VCaP (cell line): ENCODE measurements around the gene FARP2.

ENCODE experiments used
- H3K27ac ChIP-seq: fragments of 450-650 bp; 2 replicates; pipeline ENCODE4 v1.5.1; 2017
- CTCF ChIP-seq: fragments of 450-650 bp; conservative IDR thresholded peaks from 2 replicates; pipeline ENCODE4 v1.5.1; 2017; ENCODE audit warnings: mild to moderate bottlenecking, moderate library complexity

Gene FARP2

GRCh38 chr2:241359481-241360045, 3.5 kb downstream of the FARP2 start:
- peak overlapping the region; percentile 33; the same call in 1 of the 2 replicates for H3K27ac ChIP-seq
- TF ChIP-seq CTCF, result no peak

DNA sequence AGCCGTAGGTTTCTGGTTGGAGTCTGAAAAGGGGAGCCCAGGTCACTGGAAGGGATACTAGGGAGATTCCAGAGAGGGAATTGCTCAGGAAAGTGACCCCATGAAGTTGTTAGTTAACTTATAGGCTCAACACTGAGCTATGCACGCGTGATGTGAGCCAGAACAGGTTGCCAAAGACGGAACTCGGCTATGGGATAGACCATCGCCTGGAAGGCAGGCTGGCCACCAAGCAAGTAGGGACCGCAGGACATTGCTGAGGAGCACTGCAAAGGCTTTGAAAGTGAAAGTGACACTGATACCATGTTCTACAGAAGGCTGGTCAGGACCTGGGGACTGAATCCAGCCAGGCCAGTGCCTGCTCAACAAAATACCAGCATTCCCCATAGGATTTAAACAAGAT, 7.3 kb downstream of the FARP2 start:
- no peak overlapping the region for H3K27ac ChIP-seq
- TF ChIP-seq CTCF, result no peak

GRCh38 chr2:241364781-241365180, 8.7 kb downstream of the FARP2 start:
- H3K27ac ChIP-seq, result no peak overlapping the region
- TF ChIP-seq CTCF, result no peak

DNA sequence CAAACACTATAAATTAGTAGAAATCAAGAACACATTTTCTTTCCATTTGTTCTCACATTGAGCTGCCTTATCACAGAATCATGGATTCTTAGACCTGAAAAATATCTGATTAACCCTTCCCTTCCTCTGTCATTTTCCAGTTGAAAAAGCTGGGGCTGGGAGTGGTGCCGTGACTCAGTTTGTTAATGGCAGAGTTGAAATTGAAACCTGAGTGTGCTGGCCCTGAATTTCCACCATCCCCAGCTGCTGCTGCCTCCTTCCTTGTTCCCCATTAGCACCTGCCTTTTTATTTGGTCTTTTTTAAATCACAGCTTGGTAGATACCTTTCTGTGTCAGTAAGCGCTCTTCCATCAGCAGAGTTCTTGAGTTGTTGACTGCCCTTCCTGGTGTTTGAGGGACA, 10.6 kb downstream of the FARP2 start:
- no peak for TF ChIP-seq CTCF
- H3K27ac ChIP-seq, result no peak overlapping the region

DNA sequence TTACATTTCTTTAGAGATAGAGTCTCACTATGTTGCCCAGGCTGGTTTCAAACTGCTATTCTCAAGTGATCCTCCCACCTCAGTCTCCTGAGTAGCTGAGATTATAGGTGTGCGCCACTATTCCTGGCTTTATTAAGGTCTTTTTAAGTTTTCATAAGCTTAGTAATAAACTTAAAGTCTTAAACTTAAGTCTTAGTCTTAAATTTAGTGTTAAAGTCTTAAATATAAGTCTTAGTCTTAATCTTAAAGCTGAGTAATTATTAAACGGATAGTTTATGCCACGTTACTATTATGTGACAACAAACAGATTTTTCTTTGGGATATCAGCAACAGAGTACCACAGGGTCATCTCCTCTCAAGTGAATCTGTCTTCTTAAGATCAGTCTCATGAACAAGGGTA, 12.6 kb downstream of the FARP2 start:
- no peak for TF ChIP-seq CTCF
- H3K27ac ChIP-seq, result no peak overlapping the region

GRCh38 chr2:241372361-241372992, 16.4 kb downstream of the FARP2 start:
- TF ChIP-seq CTCF, result no peak
- peak overlapping the region; percentile 84; the same call in 1 of the 2 replicates for H3K27ac ChIP-seq

DNA sequence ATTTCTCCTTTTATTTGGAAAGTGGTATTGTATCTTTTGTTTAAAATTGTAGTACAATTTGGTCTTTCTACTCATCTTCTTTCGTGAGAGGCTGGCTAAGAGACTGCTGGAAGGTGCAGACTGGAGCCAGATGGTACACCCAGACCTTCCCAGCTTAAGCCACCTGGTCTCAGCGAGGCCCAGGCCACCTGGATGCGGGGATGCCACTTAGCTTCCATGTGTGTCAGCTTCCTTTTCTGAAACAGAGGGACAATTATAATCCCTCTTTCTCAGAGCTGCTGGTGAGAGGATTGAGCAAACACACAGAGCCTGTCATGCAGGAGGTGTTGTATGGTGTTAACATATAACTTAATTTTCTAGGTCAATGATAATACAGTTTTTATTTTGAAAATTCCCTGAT, 17.4 kb downstream of the FARP2 start:
- no peak for TF ChIP-seq CTCF
- peak overlapping the region; percentile 84 for H3K27ac ChIP-seq

DNA sequence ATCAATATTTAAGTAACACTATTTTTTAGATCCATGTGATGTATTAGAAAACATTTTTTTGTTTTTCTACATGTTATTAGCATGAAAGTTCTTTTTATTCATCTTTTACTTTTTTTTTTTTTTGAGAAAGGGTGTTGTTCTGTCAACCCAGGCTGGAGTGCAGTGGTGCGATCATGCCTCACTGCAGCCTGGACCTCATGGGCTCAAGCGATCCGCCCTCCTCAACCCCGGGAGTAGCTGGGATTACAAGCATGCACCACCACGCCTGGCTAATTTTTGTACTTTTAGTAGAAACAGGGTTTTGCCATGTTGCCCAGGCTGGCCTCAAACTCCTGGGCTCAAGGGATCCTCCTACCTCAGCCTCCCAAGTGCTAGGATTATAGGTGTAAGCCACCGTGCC, 17.8 kb downstream of the FARP2 start:
- peak overlapping the region; percentile 84 for H3K27ac ChIP-seq
